Upper lobe of left lung (tissue), 4 donors: Measurements from ENCODE around the gene PLK5.

Experiments used
- CTCF ChIP-seq, 6 experiments: fragments of 450-650 bp in 4 of 6; fragments of 200-600 bp in 2 of 6; sonication (generic) in 2 of 6; IDR thresholded peaks; one replicate each; pipeline ENCODE4 v1.5.1; 2016 to 2019; ENCODE audit warnings: antibody characterized with exemption in 6 of 6
- EP300 ChIP-seq, 4 donors: sonication (generic); formaldehyde crosslinking; IDR thresholded peaks; one replicate each; pipeline ENCODE4 v1.5.1; 2017; ENCODE audit warnings: antibody characterized with exemption in 4 of 4, control low read depth in 2 of 4

- TF ChIP-seq EP300 (IDR thresholded peaks at IDR 0.05) = no peak
- TF ChIP-seq CTCF (IDR thresholded peaks at IDR 0.05) = no peak
These were observed 3.6 kb upstream of the PLK5 start for GRCh38 chr19:1520203-1520780.
